Endometrium (tissue), 2 donors: ENCODE measurements around the gene ETV3.
"Not testable (repeated sequence)": the region's sequence is repeated elsewhere in the genome, so short reads cannot be mapped to it uniquely, and the experiment has no call there.

Experiments
- FAIRE-seq: peaks from 2 replicates; lab custom pipeline; 2012; peaks lifted over from hg19 to GRCh38; lab: Jason Lieb, UNC
- donor health status: control.
- donor health status: control.

Gene ETV3

GRCh38 chr1:157112186-157112867, 25.9 kb downstream of the ETV3 start:
- no peak for FAIRE-seq

GRCh38 chr1:157111396-157112165, 26.6 kb downstream of the ETV3 start:
- FAIRE-seq, result no peak

GRCh38 chr1:157110686-157111085, 27.5 kb downstream of the ETV3 start:
- FAIRE-seq, result no peak

GRCh38 chr1:157110003-157110402, 28.2 kb downstream of the ETV3 start:
- no peak for FAIRE-seq

- no peak for FAIRE-seq
Observed at GRCh38 chr1:157108448-157108847, 29.7 kb downstream of the ETV3 start.

- FAIRE-seq, result no peak
Observed at GRCh38 chr1:157107702-157108101, 30.5 kb downstream of the ETV3 start.

GRCh38 chr1:157106813-157107189, 31.4 kb downstream of the ETV3 start:
- no peak for FAIRE-seq

- no peak for FAIRE-seq
Observed at GRCh38 chr1:157105988-157106812, 32.0 kb downstream of the ETV3 start.

- no peak for FAIRE-seq
Observed at GRCh38 chr1:157105298-157105987, 32.8 kb downstream of the ETV3 start.

GRCh38 chr1:157104598-157105293, 33.4 kb downstream of the ETV3 start:
- no peak for FAIRE-seq

GRCh38 chr1:157103268-157103667, 34.9 kb downstream of the ETV3 start:
- no peak for FAIRE-seq

GRCh38 chr1:157101149-157101548, 37.0 kb downstream of the ETV3 start:
- no peak for FAIRE-seq

GRCh38 chr1:157099633-157100009, 38.6 kb downstream of the ETV3 start, which contains the start of gene ETV3L:
ETV3L (minus strand) TSS chr1:157099808; CDS start chr1:157099523, 285 bp downstream.
- no peak for FAIRE-seq

GRCh38 chr1:157098987-157099632, 39.1 kb downstream of the ETV3 start:
- FAIRE-seq, result not testable (repeated sequence)

GRCh38 chr1:157098519-157098918, 39.7 kb downstream of the ETV3 start:
- FAIRE-seq, result no peak

- FAIRE-seq, result no peak
Observed at GRCh38 chr1:157097692-157098091, 40.5 kb downstream of the ETV3 start.

- FAIRE-seq, result no peak
Observed at GRCh38 chr1:157096881-157097280, 41.3 kb downstream of the ETV3 start.

- no peak for FAIRE-seq
Observed at GRCh38 chr1:157095551-157095950, 42.6 kb downstream of the ETV3 start.

- FAIRE-seq, result no peak
Observed at GRCh38 chr1:157095091-157095490, 43.1 kb downstream of the ETV3 start.

GRCh38 chr1:157092831-157093230, 45.4 kb downstream of the ETV3 start:
- FAIRE-seq, result no peak

GRCh38 chr1:157091668-157092273, 46.4 kb downstream of the ETV3 start:
- no peak for FAIRE-seq
